ENCODE results near the gene ADAT3. TPM values are rescaled to one million over a fixed set of nuclear protein-coding genes. Genes with fewer than 3 reads are reported as not detected.

ADAT3 gene
- total and polyA plus RNA-seq, 4 experiments from 2014 or later = 1.4 to 4.9 (median 3.8) TPM

DNA sequence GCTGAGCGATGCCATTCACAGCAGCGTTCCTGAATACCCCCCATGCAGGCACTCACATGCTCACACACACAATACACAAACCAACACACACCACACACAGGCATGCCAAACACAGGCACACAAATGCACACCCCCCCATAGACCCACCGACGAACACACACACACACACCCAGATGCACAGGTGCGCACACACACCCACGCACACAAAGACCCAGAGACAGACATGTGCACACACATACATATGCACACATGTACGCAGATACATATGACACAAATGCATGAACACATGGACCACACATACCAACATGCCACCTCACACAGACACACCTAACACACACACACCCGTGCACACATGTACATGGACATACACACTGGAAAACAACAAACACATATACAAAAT is 28.7 kb downstream of the ADAT3 start:
- H3K4me1 Mint-ChIP-seq = peaks cover 12 to 42% (median 25%) of the 10 kb centered on the region in 4 donors
- peaks cover 0 to 2% (median 0%) of the 10 kb centered on the region in 8 donors for H3K9me3 Mint-ChIP-seq
- no peak for DNase-seq
- H3K36me3 Mint-ChIP-seq = peaks cover 0 to 2% of the 10 kb centered on the region in 2 donors
- ChIA-PET CTCF (ENCODE audit: partially characterized antibody) (no interaction called here), POLR2A (ENCODE audit: partially characterized antibody) (no interaction called here)
- intact Hi-C loops (cut with micrococcal nuclease) = no loop called here
- Histone ChIP-seq H3K27me3 (ENCODE audit: insufficient read depth, low read length) (no peaks in the 10 kb centered on the region), H3K9me3 (ENCODE audit: control insufficient read depth in 1 of 2, low read length in 2 of 2) (peaks cover 0 to 3% of the 10 kb centered on the region in 2 donors), H3K4me3 (ENCODE audit: low read length in 2 of 2) (no peak overlapping the region), H3K36me3 (ENCODE audit: insufficient read depth, low read length) (no peaks in the 10 kb centered on the region), H3K27ac (ENCODE audit: low read depth, low read length) (no peak overlapping the region), H3K4me1 (ENCODE audit: insufficient read depth, low read length) (peaks cover 15% of the 10 kb centered on the region)
- H3K27me3 Mint-ChIP-seq = no peaks in the 10 kb centered on the region
- H3K4me3 Mint-ChIP-seq = no peak overlapping the region
- peak overlapping the region in 4 of 7 donors; percentile 13 to 54 (median 19) for H3K27ac Mint-ChIP-seq

GRCh38 chr19:1935484-1936208 is 30.4 kb downstream of the ADAT3 start:
- Histone ChIP-seq H3K27ac (ENCODE audit: low read depth, low read length) (no peak overlapping the region), H3K9me3 (ENCODE audit: control insufficient read depth in 1 of 2, low read length in 2 of 2) (peaks cover 0 to 3% of the 10 kb centered on the region in 2 donors), H3K4me1 (ENCODE audit: insufficient read depth, low read length) (peaks cover 11% of the 10 kb centered on the region), H3K4me3 (ENCODE audit: low read length in 2 of 2) (no peak overlapping the region), H3K36me3 (ENCODE audit: insufficient read depth, low read length) (no peaks in the 10 kb centered on the region), H3K27me3 (ENCODE audit: insufficient read depth, low read length) (no peaks in the 10 kb centered on the region)
- Mint-ChIP-seq H3K27me3 (peaks cover 0 to 2% of the 10 kb centered on the region in 2 donors), H3K27ac (peak overlapping the region; percentile 14 to 85 (median 73)), H3K4me3 (no peak overlapping the region), H3K4me1 (peaks cover 12 to 38% (median 22%) of the 10 kb centered on the region in 4 donors), H3K36me3 (peaks cover 0 to 10% of the 10 kb centered on the region in 2 donors), H3K9me3 (peaks cover 0 to 8% (median 0%) of the 10 kb centered on the region in 8 donors)
- DNase-seq = no peak
- intact Hi-C loops (cut with micrococcal nuclease) = no loop called here
- POLR2A ChIA-PET (ENCODE audit: partially characterized antibody) = interaction anchor here (1.0 kb wide), 1 partner anchor 12 kb away, joined by 5 read pairs; no protein-coding TSS in a partner anchor
- CTCF ChIA-PET (ENCODE audit: partially characterized antibody) = no interaction called here

- Mint-ChIP-seq H3K4me3 (peak overlapping the region in 3 of 8 donors; percentile 22 to 59 (median 44)), H3K27ac (peak overlapping the region; percentile 48 to 91 (median 72)), H3K9me3 (peaks cover 0 to 8% (median 0%) of the 10 kb centered on the region in 8 donors), H3K4me1 (peaks cover 12 to 39% (median 22%) of the 10 kb centered on the region in 4 donors), H3K36me3 (peaks cover 0 to 10% of the 10 kb centered on the region in 2 donors), H3K27me3 (peaks cover 0 to 2% of the 10 kb centered on the region in 2 donors)
- intact Hi-C loops (cut with micrococcal nuclease) = no loop called here
- Histone ChIP-seq H3K4me3 (ENCODE audit: low read length in 2 of 2) (no peak overlapping the region), H3K4me1 (ENCODE audit: insufficient read depth, low read length) (peaks cover 11% of the 10 kb centered on the region), H3K27me3 (ENCODE audit: insufficient read depth, low read length) (no peaks in the 10 kb centered on the region), H3K27ac (ENCODE audit: low read depth, low read length) (no peak overlapping the region), H3K9me3 (ENCODE audit: control insufficient read depth in 1 of 2, low read length in 2 of 2) (peaks cover 0 to 3% of the 10 kb centered on the region in 2 donors), H3K36me3 (ENCODE audit: insufficient read depth, low read length) (no peaks in the 10 kb centered on the region)
- CTCF ChIA-PET (ENCODE audit: partially characterized antibody) = interaction anchor here (1.0 kb wide), 1 partner anchor 72 kb away, joined by 3 read pairs; no protein-coding TSS in a partner anchor
- POLR2A ChIA-PET (ENCODE audit: partially characterized antibody) = interaction anchor here (1.0 kb wide), 1 partner anchor 13 kb away, joined by 5 read pairs; no protein-coding TSS in a partner anchor
- DNase-seq = no peak
Measured at GRCh38 chr19:1936430-1936829, 31.2 kb downstream of the ADAT3 start.

- peaks cover 0 to 13% of the 10 kb centered on the region in 2 donors for H3K36me3 Mint-ChIP-seq
- H3K4me3 ChIP-seq (ENCODE audit: low read length in 2 of 2) = no peak overlapping the region
- CTCF ChIA-PET (ENCODE audit: partially characterized antibody) = interaction anchor here (1.0 kb wide), 2 partner anchors 9 to 72 kb away, joined by 3 read pairs; no protein-coding TSS in a partner anchor
- DNase-seq = no peak
- peak overlapping the region; percentile 48 to 100 (median 81) for H3K27ac Mint-ChIP-seq
- POLR2A ChIA-PET (ENCODE audit: partially characterized antibody) = no interaction called here
- peak overlapping the region in 2 of 8 donors; percentile 22 to 59 for H3K4me3 Mint-ChIP-seq
- no peak overlapping the region for H3K27ac ChIP-seq (ENCODE audit: low read depth, low read length)
- H3K4me1 ChIP-seq (ENCODE audit: insufficient read depth, low read length) = peaks cover 11% of the 10 kb centered on the region
- peaks cover 0 to 2% of the 10 kb centered on the region in 2 donors for H3K27me3 Mint-ChIP-seq
- H3K4me1 Mint-ChIP-seq = peaks cover 10 to 40% (median 21%) of the 10 kb centered on the region in 4 donors
- no peaks in the 10 kb centered on the region for H3K9me3 ChIP-seq (ENCODE audit: control insufficient read depth in 1 of 2, low read length in 2 of 2)
- intact Hi-C loops (cut with micrococcal nuclease) = no loop called here
- no peaks in the 10 kb centered on the region for H3K36me3 ChIP-seq (ENCODE audit: insufficient read depth, low read length)
- H3K9me3 Mint-ChIP-seq = peaks cover 0 to 10% (median 0%) of the 10 kb centered on the region in 8 donors
- H3K27me3 ChIP-seq (ENCODE audit: insufficient read depth, low read length) = no peaks in the 10 kb centered on the region
Measured at GRCh38 chr19:1936916-1937610, 31.9 kb downstream of the ADAT3 start.

DNA sequence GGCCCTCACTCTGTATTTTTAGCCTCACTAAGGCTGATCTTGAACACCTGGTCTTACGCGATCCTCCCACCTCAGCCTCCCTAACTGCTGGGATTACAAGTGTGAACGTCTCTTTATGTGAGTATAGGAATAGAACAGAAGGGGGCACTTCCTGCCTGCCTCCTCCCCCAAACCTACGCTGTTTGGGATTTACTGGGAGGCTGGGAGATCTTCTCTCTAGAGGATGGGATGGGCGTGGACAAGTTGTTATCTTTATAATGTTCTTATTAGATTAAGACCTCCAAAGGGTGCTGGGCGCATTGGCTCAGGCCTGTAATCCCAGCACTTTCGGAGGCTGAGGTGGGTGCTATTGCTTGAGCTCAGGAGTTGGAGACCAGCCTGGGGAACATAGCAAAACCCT is 32.9 kb downstream of the ADAT3 start:
- peaks cover 0 to 23% of the 10 kb centered on the region in 2 donors for H3K36me3 Mint-ChIP-seq
- Histone ChIP-seq H3K27ac (ENCODE audit: low read depth, low read length) (no peak overlapping the region), H3K9me3 (ENCODE audit: control insufficient read depth in 1 of 2, low read length in 2 of 2) (no peaks in the 10 kb centered on the region), H3K36me3 (ENCODE audit: insufficient read depth, low read length) (no peaks in the 10 kb centered on the region), H3K4me1 (ENCODE audit: insufficient read depth, low read length) (peaks cover 14% of the 10 kb centered on the region), H3K4me3 (ENCODE audit: low read length in 2 of 2) (no peak overlapping the region), H3K27me3 (ENCODE audit: insufficient read depth, low read length) (no peaks in the 10 kb centered on the region)
- ChIA-PET CTCF (ENCODE audit: partially characterized antibody) (interaction anchor here (1.0 kb wide), 1 partner anchor 10 kb away, joined by 3 read pairs; no protein-coding TSS in a partner anchor), POLR2A (ENCODE audit: partially characterized antibody) (interaction anchor here (2.0 kb wide), 1 partner anchor 62 kb away, joined by 4 read pairs; no protein-coding TSS in a partner anchor)
- intact Hi-C loops (cut with micrococcal nuclease) = no loop called here
- peak overlapping the region; percentile 64 to 100 (median 78) for H3K27ac Mint-ChIP-seq
- peaks cover 13 to 50% (median 25%) of the 10 kb centered on the region in 4 donors for H3K4me1 Mint-ChIP-seq
- H3K27me3 Mint-ChIP-seq = peaks cover 0 to 2% of the 10 kb centered on the region in 2 donors
- peak overlapping the region in 4 of 8 donors; percentile 13 to 57 (median 38) for H3K4me3 Mint-ChIP-seq
- DNase-seq = no peak
- H3K9me3 Mint-ChIP-seq = peaks cover 0 to 10% (median 0%) of the 10 kb centered on the region in 8 donors

DNA sequence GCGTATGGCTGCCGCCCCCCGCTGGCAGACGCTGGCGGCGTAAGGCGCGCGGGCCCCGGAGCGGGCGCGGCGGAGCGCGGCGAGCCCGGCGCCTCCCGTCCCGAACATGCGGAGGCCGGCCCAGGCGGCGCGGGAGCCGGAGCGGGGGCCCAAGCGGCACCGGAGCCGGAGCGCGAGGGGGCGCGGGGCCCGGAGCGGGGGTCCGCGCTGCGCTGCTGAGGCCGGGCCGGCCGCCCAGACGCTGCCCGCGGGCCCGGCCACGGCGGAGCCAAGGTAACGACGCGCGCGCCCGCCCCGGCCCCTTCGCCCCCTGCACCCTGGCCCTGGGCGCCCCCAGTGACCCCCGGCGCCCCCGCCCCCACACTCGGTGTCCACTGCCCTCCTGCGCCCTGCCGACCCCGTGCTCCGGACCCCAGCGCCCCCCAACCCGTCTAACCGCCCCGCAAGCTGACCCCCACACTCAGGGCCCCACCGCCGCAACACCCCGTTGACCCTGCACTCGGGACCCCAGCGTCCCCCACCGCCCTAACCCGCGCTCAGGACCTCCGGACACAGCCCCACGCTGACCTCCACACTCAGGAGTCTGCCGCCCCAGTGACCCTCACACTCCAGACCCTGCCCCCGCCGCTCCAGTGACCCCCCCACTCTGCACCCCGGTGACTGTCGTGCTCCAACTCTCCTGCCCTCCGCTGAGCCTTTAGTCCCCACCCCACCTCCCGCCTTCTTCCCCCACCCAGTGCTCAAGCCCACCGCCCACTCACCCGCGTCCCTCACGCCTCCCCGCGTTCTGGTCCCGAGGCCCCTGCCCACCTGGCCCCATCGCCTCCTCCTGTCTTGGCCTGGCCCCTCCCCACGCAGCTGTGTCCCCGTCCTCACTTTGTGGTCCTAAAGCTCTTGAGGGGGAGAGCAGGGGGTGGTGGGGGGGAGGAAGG is 36.2 kb downstream of the ADAT3 start, which contains the start of gene CSNK1G2:
TSS of gene CSNK1G2 (plus strand) at position 27 of the 932 bp plus-strand sequence. CDS start 28,601 bp downstream, outside the sequence.
- CTCF ChIA-PET (ENCODE audit: partially characterized antibody) = interaction anchor here (0.7 to 0.9 kb wide), 2 partner anchors 12 to 84 kb away, joined by 3 read pairs; no protein-coding TSS in a partner anchor
- Histone ChIP-seq H3K4me3 (ENCODE audit: low read length in 2 of 2) (peak within 1 kb of the TSS; percentile 81 to 99), H3K9me3 (ENCODE audit: control insufficient read depth in 1 of 2, low read length in 2 of 2) (no peaks in the 10 kb centered on the region), H3K4me1 (ENCODE audit: insufficient read depth, low read length) (peaks cover 41% of the 10 kb centered on the region), H3K27me3 (ENCODE audit: insufficient read depth, low read length) (no peaks in the 10 kb centered on the region), H3K36me3 (ENCODE audit: insufficient read depth, low read length) (no peaks in the 10 kb centered on the region), H3K27ac (ENCODE audit: low read depth, low read length) (peak within 1 kb of the TSS; percentile 91)
- peaks cover 0 to 10% (median 0%) of the 10 kb centered on the region in 8 donors for H3K9me3 Mint-ChIP-seq
- H3K27me3 Mint-ChIP-seq = peaks cover 0 to 2% of the 10 kb centered on the region in 2 donors
- H3K27ac Mint-ChIP-seq = peak within 1 kb of the TSS; percentile 98 to 100 (median 99)
- POLR2A ChIA-PET (ENCODE audit: partially characterized antibody) = interaction anchor here (0.6 to 2.0 kb wide), 19 partner anchors 12 to 675 kb away, joined by 3 to 12 read pairs (median 4); partner anchors contain the start of gene AP3D1
- H3K36me3 Mint-ChIP-seq = peaks cover 0 to 30% of the 10 kb centered on the region in 2 donors
- intact Hi-C loops (cut with micrococcal nuclease) = loop anchor here (1.0 kb wide), 4 partner anchors 36 to 210 kb away; partner anchors contain the start of genes ADAT3, AP3D1, IZUMO4 and MOB3A
- peak within 1 kb of the TSS; percentile 91 to 99 (median 97) for H3K4me3 Mint-ChIP-seq
- peaks cover 18 to 47% (median 30%) of the 10 kb centered on the region in 4 donors for H3K4me1 Mint-ChIP-seq
- DNase-seq = no peak
